ENCODE measurements around the gene CCNG2.

DNA sequence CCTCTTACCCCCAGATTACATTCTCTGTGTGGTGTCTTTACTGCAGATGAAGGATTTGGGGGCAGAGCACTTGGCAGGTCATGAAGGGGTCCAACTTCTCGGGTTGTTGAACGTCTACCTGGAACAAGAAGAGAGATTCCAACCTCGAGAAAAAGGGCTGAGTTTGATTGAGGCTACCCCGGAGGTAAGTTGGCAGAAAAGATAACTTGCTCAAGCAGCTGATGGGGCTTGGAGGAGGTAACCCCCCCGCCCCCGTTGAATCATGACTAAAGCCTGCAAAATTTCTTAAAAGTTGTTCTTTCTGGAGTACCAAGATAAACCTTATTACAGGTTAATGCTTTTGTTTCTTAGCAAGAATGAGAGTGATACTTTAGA is 1.5 kb downstream of the CCNG2 start:
- TF ChIP-seq, protein P1, sequence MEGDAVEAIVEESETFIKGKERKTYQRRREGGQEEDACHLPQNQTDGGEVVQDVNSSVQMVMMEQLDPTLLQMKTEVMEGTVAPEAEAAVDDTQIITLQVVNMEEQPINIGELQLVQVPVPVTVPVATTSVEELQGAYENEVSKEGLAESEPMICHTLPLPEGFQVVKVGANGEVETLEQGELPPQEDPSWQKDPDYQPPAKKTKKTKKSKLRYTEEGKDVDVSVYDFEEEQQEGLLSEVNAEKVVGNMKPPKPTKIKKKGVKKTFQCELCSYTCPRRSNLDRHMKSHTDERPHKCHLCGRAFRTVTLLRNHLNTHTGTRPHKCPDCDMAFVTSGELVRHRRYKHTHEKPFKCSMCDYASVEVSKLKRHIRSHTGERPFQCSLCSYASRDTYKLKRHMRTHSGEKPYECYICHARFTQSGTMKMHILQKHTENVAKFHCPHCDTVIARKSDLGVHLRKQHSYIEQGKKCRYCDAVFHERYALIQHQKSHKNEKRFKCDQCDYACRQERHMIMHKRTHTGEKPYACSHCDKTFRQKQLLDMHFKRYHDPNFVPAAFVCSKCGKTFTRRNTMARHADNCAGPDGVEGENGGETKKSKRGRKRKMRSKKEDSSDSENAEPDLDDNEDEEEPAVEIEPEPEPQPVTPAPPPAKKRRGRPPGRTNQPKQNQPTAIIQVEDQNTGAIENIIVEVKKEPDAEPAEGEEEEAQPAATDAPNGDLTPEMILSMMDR (IDR thresholded peaks at IDR 0.05; ENCODE audit: insufficient read depth, low read length, poor library complexity, severe bottlenecking) = no peak
- TF ChIP-seq EZH2phosphoT487 (conservative IDR thresholded peaks at IDR 0.05; ENCODE audit: low read length) = no peak
